ENCODE results near the gene SENP7.
"Not testable (repeated sequence)": the region's sequence is repeated elsewhere in the genome, so short reads cannot be mapped to it uniquely, and the experiment has no call there.

Gene SENP7

DNA sequence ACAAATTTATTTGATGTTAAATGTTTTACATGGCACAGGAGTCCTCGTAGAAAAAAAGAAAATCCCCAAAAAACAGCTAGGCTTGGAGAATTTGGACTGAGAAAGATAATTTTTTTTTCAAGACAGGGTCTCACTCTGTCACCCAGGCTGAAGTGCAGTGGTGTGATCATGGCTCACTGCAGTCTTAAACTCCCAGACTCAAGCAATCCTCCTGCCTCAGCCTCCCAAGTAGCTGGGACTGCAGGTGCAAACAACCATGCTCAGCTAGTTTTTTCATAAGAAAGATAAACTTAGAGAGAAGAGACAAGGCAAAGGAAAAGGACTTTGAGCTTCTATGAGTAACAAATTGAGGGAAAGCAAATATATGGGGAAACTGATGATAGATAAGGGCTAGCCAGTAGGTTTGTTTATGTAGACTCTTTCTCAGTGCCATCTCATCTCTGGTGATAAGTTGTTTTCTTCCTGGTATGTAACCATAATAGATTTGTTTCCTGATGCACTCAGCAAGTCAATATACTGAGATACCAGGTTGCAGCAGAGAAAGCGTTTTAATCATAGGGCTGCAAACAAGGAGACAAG, 35.6 kb upstream of the SENP7 start:
- no peak for TF ChIP-seq CTCF (IDR thresholded peaks at IDR 0.05; ENCODE audit: insufficient read depth, low read depth, low read length, missing control alignments)
- H3K4me3 ChIP-seq (ENCODE audit: low read depth, low read length): no peak overlapping the region
- DNase-seq (ENCODE audit: low read depth): no peak

DNA sequence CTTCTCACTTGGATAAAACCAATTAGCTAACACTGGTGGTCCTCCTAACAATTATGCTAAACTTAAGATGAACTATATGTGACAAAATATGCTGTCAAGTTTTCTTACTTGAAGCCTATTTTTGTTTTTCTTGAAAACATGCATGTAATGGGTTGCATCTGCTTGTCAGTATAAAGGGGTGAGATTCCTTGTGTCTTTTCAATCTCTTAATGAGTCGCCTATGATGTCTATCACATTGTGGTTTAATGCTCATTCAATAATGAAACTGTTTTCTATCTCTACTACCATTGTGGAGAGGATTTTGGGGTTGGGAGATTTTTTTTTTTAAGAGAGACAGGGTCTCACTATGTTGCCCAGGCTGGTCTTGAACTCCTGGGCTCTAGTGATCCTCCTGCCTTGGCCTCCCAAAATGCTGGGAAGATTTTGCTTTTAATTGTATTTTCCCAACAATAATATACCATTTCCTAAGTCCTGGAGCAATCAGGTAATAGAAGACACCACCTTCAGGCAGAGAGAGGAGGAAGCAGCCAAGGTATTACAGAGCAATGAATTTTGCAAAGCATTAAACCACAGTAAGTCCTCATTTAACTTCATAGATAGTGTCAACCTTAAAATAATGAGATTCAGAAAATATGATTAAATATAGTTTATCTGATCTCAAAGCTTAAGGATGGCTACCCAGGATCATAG, 31.3 kb upstream of the SENP7 start:
- H3K4me3 ChIP-seq (ENCODE audit: low read depth, low read length): no peak overlapping the region
- DNase-seq (ENCODE audit: low read depth): no peak
- TF ChIP-seq CTCF (IDR thresholded peaks at IDR 0.05; ENCODE audit: insufficient read depth, low read depth, low read length, missing control alignments): no peak

DNA sequence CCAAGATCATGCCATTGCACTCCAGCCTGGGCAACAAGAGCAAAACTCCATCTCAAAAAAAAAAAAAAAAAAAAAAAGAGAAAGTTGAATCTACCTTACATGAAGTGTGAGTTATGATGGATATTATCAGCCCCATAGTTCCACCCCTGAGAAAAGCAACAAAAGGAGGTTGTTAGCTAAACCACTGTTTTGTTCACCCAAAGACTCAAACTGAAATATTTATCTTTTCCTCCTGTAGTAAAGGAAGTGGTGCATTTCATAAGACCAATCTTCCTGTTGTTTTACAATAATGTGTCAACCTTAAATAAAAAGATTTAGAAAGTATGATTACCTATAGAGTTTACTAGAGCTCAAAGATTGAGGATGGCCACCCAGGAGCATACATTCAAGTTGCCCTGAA, 29.9 kb upstream of the SENP7 start:
- DNase-seq (ENCODE audit: low read depth): no peak
- H3K4me3 ChIP-seq (ENCODE audit: low read depth, low read length): no peak overlapping the region
- TF ChIP-seq CTCF (IDR thresholded peaks at IDR 0.05; ENCODE audit: insufficient read depth, low read depth, low read length, missing control alignments): no peak

GRCh38 chr3:101536955-101537354, 23.9 kb upstream of the SENP7 start:
- not testable (repeated sequence) for H3K4me3 ChIP-seq (ENCODE audit: low read depth, low read length); DNase-seq (ENCODE audit: low read depth)

DNA sequence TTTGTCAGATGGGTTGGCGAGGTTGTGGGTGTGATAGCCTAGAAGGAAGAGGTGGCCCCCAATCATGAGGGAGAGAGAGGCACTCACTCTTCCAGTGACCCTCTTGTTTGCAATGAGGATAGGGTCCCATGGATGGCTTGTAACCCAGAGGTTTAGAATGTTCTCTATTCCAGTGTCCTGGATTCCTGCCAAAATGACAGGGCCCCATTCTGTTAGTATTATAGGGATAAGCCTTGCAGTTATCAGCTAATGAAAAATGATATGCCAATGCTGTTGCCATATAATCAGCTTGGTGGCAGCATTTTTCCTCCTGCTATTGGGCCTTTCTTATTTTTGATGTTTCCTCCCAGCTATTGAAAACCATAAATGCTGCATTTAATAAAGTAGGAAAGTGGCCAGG, 23.3 kb upstream of the SENP7 start:
- no peak for TF ChIP-seq CTCF (IDR thresholded peaks at IDR 0.05; ENCODE audit: insufficient read depth, low read depth, low read length, missing control alignments)
- DNase-seq (ENCODE audit: low read depth): no peak
- H3K4me3 ChIP-seq (ENCODE audit: low read depth, low read length): no peak overlapping the region

- no peak for TF ChIP-seq CTCF (IDR thresholded peaks at IDR 0.05; ENCODE audit: insufficient read depth, low read depth, low read length, missing control alignments)
- no peak for DNase-seq (ENCODE audit: low read depth)
- H3K4me3 ChIP-seq (ENCODE audit: low read depth, low read length): no peak overlapping the region
Observed at GRCh38 chr3:101535221-101535620, 22.2 kb upstream of the SENP7 start.

GRCh38 chr3:101533603-101533968, 20.6 kb upstream of the SENP7 start:
- no peak overlapping the region for H3K4me3 ChIP-seq (ENCODE audit: low read depth, low read length)
- no peak for DNase-seq (ENCODE audit: low read depth)
- no peak for TF ChIP-seq CTCF (IDR thresholded peaks at IDR 0.05; ENCODE audit: insufficient read depth, low read depth, low read length, missing control alignments)

Data from GM12865 (cell line).